ENCODE data around the gene VPS13D. TPM values are rescaled to one million over a fixed set of nuclear protein-coding genes. Genes with fewer than 3 reads are reported as not detected.
A peak's percentile ranks its signal among the peaks of the same experiment; 100 is the strongest.

The VPS13D gene
- total RNA-seq, 1 experiment from 2014 or later: 29.0 TPM

DNA sequence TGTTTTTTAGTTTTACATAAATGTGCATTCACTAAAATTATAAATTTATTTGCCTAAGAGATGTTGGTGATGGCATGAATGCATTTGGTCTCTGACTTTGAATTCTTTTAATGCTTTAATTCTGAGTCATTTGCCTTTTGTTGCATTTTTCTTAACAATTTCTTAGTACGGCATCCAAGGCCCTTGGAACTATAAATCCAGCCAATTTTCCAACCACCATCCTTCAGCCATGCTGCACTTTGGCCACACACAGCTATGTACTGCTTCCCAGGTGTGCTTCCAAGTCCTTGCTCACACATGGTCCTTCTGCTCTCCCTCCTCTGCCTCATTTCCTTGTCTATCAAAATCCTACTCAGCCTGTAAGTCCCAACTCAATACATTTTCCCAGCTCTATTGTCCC is 227.1 kb downstream of the VPS13D start:
- DNase-seq (ENCODE audit: low spot score) (no peak), ATAC-seq (no peak)
- CTCF ChIA-PET: interaction anchor here (0.6 to 1.8 kb wide), 2 partner anchors 129 to 202 kb away, joined by 5 to 7 read pairs; no protein-coding TSS in a partner anchor
- TF ChIP-seq, protein P1, sequence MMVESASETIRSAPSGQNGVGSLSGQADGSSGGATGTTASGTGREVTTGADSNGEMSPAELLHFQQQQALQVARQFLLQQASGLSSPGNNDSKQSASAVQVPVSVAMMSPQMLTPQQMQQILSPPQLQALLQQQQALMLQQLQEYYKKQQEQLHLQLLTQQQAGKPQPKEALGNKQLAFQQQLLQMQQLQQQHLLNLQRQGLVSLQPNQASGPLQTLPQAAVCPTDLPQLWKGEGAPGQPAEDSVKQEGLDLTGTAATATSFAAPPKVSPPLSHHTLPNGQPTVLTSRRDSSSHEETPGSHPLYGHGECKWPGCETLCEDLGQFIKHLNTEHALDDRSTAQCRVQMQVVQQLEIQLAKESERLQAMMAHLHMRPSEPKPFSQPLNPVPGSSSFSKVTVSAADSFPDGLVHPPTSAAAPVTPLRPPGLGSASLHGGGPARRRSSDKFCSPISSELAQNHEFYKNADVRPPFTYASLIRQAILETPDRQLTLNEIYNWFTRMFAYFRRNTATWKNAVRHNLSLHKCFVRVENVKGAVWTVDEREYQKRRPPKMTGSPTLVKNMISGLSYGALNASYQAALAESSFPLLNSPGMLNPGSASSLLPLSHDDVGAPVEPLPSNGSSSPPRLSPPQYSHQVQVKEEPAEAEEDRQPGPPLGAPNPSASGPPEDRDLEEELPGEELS (CRISPR knock-in tag; IDR thresholded peaks at IDR 0.05): no peak
- no peak for TF ChIP-seq CREM (CRISPR knock-in tag; IDR thresholded peaks at IDR 0.05)
- TF ChIP-seq, protein P2, sequence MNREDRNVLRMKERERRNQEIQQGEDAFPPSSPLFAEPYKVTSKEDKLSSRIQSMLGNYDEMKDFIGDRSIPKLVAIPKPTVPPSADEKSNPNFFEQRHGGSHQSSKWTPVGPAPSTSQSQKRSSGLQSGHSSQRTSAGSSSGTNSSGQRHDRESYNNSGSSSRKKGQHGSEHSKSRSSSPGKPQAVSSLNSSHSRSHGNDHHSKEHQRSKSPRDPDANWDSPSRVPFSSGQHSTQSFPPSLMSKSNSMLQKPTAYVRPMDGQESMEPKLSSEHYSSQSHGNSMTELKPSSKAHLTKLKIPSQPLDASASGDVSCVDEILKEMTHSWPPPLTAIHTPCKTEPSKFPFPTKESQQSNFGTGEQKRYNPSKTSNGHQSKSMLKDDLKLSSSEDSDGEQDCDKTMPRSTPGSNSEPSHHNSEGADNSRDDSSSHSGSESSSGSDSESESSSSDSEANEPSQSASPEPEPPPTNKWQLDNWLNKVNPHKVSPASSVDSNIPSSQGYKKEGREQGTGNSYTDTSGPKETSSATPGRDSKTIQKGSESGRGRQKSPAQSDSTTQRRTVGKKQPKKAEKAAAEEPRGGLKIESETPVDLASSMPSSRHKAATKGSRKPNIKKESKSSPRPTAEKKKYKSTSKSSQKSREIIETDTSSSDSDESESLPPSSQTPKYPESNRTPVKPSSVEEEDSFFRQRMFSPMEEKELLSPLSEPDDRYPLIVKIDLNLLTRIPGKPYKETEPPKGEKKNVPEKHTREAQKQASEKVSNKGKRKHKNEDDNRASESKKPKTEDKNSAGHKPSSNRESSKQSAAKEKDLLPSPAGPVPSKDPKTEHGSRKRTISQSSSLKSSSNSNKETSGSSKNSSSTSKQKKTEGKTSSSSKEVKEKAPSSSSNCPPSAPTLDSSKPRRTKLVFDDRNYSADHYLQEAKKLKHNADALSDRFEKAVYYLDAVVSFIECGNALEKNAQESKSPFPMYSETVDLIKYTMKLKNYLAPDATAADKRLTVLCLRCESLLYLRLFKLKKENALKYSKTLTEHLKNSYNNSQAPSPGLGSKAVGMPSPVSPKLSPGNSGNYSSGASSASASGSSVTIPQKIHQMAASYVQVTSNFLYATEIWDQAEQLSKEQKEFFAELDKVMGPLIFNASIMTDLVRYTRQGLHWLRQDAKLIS (CRISPR knock-in tag; IDR thresholded peaks at IDR 0.05; ENCODE audit: borderline replicate concordance): no peak
- no peak for TF ChIP-seq TCF7 (CRISPR knock-in tag; IDR thresholded peaks at IDR 0.05; ENCODE audit: low read depth)
- TF ChIP-seq SP1 (CRISPR knock-in tag; conservative IDR thresholded peaks at IDR 0.05): no peak
- H3K9me3 Mint-ChIP-seq: no peaks in the 10 kb centered on the region
- H3K27ac Mint-ChIP-seq: peak overlapping the region; percentile 63; the same call in 1 of the 2 replicates
- H3K4me1 Mint-ChIP-seq: peaks cover 17% of the 10 kb centered on the region
- POLR2A ChIA-PET: no interaction called here
- H3K36me3 Mint-ChIP-seq: peaks cover 2% of the 10 kb centered on the region; the same call in 1 of the 2 replicates
- H3K4me3 Mint-ChIP-seq: no peak overlapping the region
- no peaks in the 10 kb centered on the region for H3K27me3 Mint-ChIP-seq (ENCODE audit: low read depth)

DNA sequence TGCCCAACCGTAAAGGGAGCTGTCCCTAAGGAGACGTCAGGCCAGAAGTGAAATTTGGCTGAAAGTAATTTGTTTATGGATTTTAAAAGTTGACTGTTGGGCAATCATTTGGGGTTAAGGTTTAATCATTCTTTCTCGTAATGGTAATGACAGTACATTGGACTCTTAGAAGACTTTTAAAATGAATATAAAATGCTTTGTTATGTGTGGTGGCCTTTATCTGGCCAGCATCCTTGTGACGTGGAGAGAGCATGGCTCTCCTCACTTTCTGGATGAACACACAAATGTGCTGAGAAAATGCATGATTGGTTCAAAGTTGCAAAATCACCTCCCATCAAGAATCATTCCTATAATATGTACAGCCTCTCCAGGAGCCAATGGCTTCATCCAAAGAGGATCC is 227.9 kb downstream of the VPS13D start:
- H3K27me3 Mint-ChIP-seq (ENCODE audit: low read depth): no peaks in the 10 kb centered on the region
- H3K27ac Mint-ChIP-seq: no peak overlapping the region
- peaks cover 17% of the 10 kb centered on the region for H3K4me1 Mint-ChIP-seq
- TF ChIP-seq SMAD4 (CRISPR knock-in tag; IDR thresholded peaks at IDR 0.05) (no peak), CREM (CRISPR knock-in tag; IDR thresholded peaks at IDR 0.05) (no peak)
- TF ChIP-seq, protein P3, sequence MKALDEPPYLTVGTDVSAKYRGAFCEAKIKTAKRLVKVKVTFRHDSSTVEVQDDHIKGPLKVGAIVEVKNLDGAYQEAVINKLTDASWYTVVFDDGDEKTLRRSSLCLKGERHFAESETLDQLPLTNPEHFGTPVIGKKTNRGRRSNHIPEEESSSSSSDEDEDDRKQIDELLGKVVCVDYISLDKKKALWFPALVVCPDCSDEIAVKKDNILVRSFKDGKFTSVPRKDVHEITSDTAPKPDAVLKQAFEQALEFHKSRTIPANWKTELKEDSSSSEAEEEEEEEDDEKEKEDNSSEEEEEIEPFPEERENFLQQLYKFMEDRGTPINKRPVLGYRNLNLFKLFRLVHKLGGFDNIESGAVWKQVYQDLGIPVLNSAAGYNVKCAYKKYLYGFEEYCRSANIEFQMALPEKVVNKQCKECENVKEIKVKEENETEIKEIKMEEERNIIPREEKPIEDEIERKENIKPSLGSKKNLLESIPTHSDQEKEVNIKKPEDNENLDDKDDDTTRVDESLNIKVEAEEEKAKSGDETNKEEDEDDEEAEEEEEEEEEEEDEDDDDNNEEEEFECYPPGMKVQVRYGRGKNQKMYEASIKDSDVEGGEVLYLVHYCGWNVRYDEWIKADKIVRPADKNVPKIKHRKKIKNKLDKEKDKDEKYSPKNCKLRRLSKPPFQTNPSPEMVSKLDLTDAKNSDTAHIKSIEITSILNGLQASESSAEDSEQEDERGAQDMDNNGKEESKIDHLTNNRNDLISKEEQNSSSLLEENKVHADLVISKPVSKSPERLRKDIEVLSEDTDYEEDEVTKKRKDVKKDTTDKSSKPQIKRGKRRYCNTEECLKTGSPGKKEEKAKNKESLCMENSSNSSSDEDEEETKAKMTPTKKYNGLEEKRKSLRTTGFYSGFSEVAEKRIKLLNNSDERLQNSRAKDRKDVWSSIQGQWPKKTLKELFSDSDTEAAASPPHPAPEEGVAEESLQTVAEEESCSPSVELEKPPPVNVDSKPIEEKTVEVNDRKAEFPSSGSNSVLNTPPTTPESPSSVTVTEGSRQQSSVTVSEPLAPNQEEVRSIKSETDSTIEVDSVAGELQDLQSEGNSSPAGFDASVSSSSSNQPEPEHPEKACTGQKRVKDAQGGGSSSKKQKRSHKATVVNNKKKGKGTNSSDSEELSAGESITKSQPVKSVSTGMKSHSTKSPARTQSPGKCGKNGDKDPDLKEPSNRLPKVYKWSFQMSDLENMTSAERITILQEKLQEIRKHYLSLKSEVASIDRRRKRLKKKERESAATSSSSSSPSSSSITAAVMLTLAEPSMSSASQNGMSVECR (CRISPR knock-in tag; IDR thresholded peaks at IDR 0.05; ENCODE audit: borderline replicate concordance): no peak
- no peaks in the 10 kb centered on the region for H3K9me3 Mint-ChIP-seq
- peaks cover 2% of the 10 kb centered on the region; the same call in 1 of the 2 replicates for H3K36me3 Mint-ChIP-seq
- no peak for ATAC-seq
- DNase-seq (ENCODE audit: low spot score): no peak
- ChIA-PET POLR2A (no interaction called here), CTCF (interaction anchor here (1.8 kb wide), 1 partner anchor 202 kb away, joined by 5 read pairs; no protein-coding TSS in a partner anchor)
- no peak overlapping the region for H3K4me3 Mint-ChIP-seq

DNA sequence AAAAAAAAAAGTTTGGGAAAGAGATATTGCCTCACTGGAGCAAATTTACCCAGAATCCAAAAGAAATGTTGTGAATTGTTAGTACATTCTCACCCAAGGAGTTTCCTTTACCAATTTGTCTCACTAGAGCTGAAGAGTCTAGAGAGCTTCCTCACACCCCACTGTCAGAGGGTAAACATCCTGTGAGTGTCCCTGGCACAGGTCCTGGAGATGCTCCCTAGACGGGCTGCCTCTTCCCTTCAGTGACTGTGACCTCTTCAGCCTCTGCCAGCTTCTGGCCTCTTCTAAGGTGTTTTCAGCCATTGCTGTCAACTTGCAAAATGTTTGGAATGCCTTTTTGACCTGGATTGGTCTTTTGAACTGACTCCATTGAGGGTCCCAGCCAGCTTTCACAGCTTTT is 228.7 kb downstream of the VPS13D start:
- ChIA-PET POLR2A (no interaction called here), CTCF (no interaction called here)
- peaks cover 10% of the 10 kb centered on the region for H3K4me1 Mint-ChIP-seq
- no peaks in the 10 kb centered on the region for H3K9me3 Mint-ChIP-seq
- ATAC-seq (no peak), DNase-seq (ENCODE audit: low spot score) (no peak)
- no peak overlapping the region for H3K4me3 Mint-ChIP-seq
- H3K36me3 Mint-ChIP-seq: peaks cover 2% of the 10 kb centered on the region; the same call in 1 of the 2 replicates
- H3K27ac Mint-ChIP-seq: no peak overlapping the region; the same call in 1 of the 2 replicates
- no peaks in the 10 kb centered on the region for H3K27me3 Mint-ChIP-seq (ENCODE audit: low read depth)
- TF ChIP-seq HMGA2 (CRISPR knock-in tag; IDR thresholded peaks at IDR 0.05) (no peak), CREB1 (CRISPR knock-in tag; IDR thresholded peaks at IDR 0.05) (no peak), ESRRA (CRISPR knock-in tag; IDR thresholded peaks at IDR 0.05; ENCODE audit: borderline replicate concordance) (no peak), GABPB1 (CRISPR knock-in tag; IDR thresholded peaks at IDR 0.05) (no peak), ETV6 (CRISPR knock-in tag; IDR thresholded peaks at IDR 0.05) (no peak), ZBTB21 (CRISPR knock-in tag; IDR thresholded peaks at IDR 0.05; ENCODE audit: borderline replicate concordance) (no peak), SOX15 (CRISPR knock-in tag; IDR thresholded peaks at IDR 0.05) (no peak)
- TF ChIP-seq, protein P4, sequence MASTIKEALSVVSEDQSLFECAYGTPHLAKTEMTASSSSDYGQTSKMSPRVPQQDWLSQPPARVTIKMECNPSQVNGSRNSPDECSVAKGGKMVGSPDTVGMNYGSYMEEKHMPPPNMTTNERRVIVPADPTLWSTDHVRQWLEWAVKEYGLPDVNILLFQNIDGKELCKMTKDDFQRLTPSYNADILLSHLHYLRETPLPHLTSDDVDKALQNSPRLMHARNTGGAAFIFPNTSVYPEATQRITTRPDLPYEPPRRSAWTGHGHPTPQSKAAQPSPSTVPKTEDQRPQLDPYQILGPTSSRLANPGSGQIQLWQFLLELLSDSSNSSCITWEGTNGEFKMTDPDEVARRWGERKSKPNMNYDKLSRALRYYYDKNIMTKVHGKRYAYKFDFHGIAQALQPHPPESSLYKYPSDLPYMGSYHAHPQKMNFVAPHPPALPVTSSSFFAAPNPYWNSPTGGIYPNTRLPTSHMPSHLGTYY (CRISPR knock-in tag; IDR thresholded peaks at IDR 0.05): no peak
- TF ChIP-seq, protein P5, sequence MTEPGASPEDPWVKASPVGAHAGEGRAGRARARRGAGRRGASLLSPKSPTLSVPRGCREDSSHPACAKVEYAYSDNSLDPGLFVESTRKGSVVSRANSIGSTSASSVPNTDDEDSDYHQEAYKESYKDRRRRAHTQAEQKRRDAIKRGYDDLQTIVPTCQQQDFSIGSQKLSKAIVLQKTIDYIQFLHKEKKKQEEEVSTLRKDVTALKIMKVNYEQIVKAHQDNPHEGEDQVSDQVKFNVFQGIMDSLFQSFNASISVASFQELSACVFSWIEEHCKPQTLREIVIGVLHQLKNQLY (CRISPR knock-in tag; IDR thresholded peaks at IDR 0.05): no peak
- TF ChIP-seq, protein P6, sequence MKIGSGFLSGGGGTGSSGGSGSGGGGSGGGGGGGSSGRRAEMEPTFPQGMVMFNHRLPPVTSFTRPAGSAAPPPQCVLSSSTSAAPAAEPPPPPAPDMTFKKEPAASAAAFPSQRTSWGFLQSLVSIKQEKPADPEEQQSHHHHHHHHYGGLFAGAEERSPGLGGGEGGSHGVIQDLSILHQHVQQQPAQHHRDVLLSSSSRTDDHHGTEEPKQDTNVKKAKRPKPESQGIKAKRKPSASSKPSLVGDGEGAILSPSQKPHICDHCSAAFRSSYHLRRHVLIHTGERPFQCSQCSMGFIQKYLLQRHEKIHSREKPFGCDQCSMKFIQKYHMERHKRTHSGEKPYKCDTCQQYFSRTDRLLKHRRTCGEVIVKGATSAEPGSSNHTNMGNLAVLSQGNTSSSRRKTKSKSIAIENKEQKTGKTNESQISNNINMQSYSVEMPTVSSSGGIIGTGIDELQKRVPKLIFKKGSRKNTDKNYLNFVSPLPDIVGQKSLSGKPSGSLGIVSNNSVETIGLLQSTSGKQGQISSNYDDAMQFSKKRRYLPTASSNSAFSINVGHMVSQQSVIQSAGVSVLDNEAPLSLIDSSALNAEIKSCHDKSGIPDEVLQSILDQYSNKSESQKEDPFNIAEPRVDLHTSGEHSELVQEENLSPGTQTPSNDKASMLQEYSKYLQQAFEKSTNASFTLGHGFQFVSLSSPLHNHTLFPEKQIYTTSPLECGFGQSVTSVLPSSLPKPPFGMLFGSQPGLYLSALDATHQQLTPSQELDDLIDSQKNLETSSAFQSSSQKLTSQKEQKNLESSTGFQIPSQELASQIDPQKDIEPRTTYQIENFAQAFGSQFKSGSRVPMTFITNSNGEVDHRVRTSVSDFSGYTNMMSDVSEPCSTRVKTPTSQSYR (CRISPR knock-in tag; IDR thresholded peaks at IDR 0.05): no peak

Data from WTC11 (cell line).